ENCODE measurements around the gene NFE2L1.

DNA sequence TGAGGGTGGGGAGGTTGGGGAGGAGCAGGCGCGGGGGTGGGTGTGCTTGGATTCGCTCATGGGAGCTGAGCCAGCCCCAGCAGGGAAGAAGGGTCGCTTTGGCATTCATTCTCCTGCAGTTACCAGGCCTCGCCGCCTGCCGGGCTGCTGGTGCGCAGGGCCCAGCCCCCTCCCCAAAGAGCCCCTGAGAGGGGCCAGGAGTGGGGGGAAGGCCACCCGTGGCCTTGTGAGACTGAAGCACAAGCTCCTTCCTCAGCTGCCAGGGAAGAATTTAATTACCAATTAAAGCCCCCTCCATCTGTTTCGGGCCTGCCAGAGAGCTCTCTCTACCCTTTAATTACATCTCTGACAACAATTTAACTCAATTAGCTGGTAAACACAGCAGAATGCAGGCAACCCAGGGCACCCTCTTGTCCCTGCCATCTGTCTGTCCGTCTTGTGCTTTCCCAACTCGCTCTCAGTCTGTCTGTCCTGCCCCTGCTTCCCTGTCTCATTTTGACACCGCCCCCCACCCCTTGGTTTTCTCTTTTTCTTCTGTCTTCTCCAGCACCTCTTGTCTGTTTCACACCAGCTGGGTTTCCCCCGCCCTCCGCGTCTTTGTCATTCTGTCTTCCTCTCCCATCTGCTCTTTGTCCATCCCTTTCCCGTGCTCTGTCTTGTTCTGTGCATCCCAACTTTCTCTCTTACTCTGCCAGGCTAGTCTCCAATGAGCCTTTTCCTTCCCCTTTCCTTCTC, 44.6 kb upstream of the NFE2L1 start:
- TF ChIP-seq EP300 (IDR thresholded peaks at IDR 0.05; ENCODE audit: borderline replicate concordance in 1 of 2, low read depth in 2 of 2, low read length in 2 of 2): no peak
- TF ChIP-seq, protein P1, sequence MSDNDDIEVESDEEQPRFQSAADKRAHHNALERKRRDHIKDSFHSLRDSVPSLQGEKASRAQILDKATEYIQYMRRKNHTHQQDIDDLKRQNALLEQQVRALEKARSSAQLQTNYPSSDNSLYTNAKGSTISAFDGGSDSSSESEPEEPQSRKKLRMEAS (IDR thresholded peaks at IDR 0.05): no peak
- TF ChIP-seq, protein P2, sequence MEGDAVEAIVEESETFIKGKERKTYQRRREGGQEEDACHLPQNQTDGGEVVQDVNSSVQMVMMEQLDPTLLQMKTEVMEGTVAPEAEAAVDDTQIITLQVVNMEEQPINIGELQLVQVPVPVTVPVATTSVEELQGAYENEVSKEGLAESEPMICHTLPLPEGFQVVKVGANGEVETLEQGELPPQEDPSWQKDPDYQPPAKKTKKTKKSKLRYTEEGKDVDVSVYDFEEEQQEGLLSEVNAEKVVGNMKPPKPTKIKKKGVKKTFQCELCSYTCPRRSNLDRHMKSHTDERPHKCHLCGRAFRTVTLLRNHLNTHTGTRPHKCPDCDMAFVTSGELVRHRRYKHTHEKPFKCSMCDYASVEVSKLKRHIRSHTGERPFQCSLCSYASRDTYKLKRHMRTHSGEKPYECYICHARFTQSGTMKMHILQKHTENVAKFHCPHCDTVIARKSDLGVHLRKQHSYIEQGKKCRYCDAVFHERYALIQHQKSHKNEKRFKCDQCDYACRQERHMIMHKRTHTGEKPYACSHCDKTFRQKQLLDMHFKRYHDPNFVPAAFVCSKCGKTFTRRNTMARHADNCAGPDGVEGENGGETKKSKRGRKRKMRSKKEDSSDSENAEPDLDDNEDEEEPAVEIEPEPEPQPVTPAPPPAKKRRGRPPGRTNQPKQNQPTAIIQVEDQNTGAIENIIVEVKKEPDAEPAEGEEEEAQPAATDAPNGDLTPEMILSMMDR (IDR thresholded peaks at IDR 0.05; ENCODE audit: control extremely low read depth in 1 of 3, insufficient read depth in 1 of 3, low read depth in 1 of 3, low read length in 3 of 3): peak in 2 of 3 experiments; percentile 14 to 44; a peak in 2 of 4 replicates
- TF ChIP-seq USF2 (IDR thresholded peaks at IDR 0.05; ENCODE audit: low read length): no peak

Measured in H1 (cell line).